K562 (cell line): Measurements from ENCODE around the gene HBQ1. TPM values are rescaled to one million over a fixed set of nuclear protein-coding genes. Genes with fewer than 3 reads are reported as not detected.

ENCODE experiments used
- ATAC-seq: fragments of 200-7000 bp; cut with Tn5 transposase; 3 replicates; pipeline ENCODE4 v1.9.1; 2020; ENCODE audit warnings: moderate library complexity
- BruUV-seq: library from RNA; stranded (reverse); fragments of 400-500 nt; replicated peaks from 2 replicates; lab custom pipeline; 2021; lab: Mats Ljungman, UMichigan
- CTCF ChIA-PET: fragments of 300-600 bp; formaldehyde crosslinking; extraction: SDS; loops from one replicate; lab custom pipeline; 2021; ENCODE audit warnings: low intra/inter-chr PET ratio; lab: Yijun Ruan, JAX
- POLR2A ChIA-PET: fragments of 300-600, 350-650 bp; sonication (Branson Sonifier 250); formaldehyde crosslinking; extraction: SDS; loops from one replicate; lab custom pipeline; 2021; ENCODE audit warnings: antibody characterized with exemption, inconsistent platforms; lab: Yijun Ruan, JAX
- DNase-seq, 4 experiments: peaks; one replicate each; pipeline versions ENCODE4 v3.0.0 to v3.0.0-alpha.2; 2011 to 2018; ENCODE audit warnings: low spot score in 3 of 4, mixed read lengths in 3 of 4; ENCODE audit errors: extremely low read depth in 1 of 4
- FAIRE-seq: peaks from 2 replicates; lab custom pipeline; 2011; peaks lifted over from hg19 to GRCh38; lab: Jason Lieb, UNC
- H2AFZ ChIP-seq: 2 replicates; pipeline ENCODE4 v1.6.0; 2011; ENCODE audit warnings: low read depth, low read length, control low read depth, inconsistent platforms
- H3K27ac ChIP-seq: fragments of 200-600 bp; 3 replicates; pipeline ENCODE4 v1.8.0; 2011; ENCODE audit warnings: low read depth, mild to moderate bottlenecking, control low read depth, inconsistent platforms, low read length, moderate library complexity, mixed read lengths; ENCODE audit errors: extremely low read depth
- H3K27me3 ChIP-seq, 2 experiments: fragments of 300-600 bp in 1 of 2; 2 replicates in 1 of 2; 3 replicates in 1 of 2; pipeline versions ENCODE4 v1.6.0 to v1.8.0; 2011; ENCODE audit warnings: inconsistent platforms in 2 of 2, low read length in 2 of 2, mild to moderate bottlenecking in 1 of 2, mixed read lengths in 1 of 2, moderate library complexity in 1 of 2; ENCODE audit not compliant: control insufficient read depth in 2 of 2, insufficient read depth in 2 of 2
- H3K36me3 ChIP-seq: fragments of 300-600 bp; 3 replicates; pipeline ENCODE4 v1.8.0; 2011; ENCODE audit warnings: mild to moderate bottlenecking, low read length, inconsistent platforms; ENCODE audit not compliant: control insufficient read depth, insufficient read depth
- H3K4me1 ChIP-seq, 2 experiments: fragments of 200-600 bp in 1 of 2; replicated peaks in 1 of 2; 2 replicates in 1 of 2; 3 replicates in 1 of 2; pipeline versions ENCODE4 v1.5.1 to v1.8.0; 2011; ENCODE audit warnings: inconsistent platforms in 2 of 2, low read length in 2 of 2, mild to moderate bottlenecking in 1 of 2, mixed read lengths in 1 of 2, moderate library complexity in 1 of 2; ENCODE audit not compliant: control insufficient read depth in 2 of 2, insufficient read depth in 2 of 2
- H3K4me2 ChIP-seq: 2 replicates; pipeline ENCODE4 v1.6.1; 2011; ENCODE audit warnings: low read length, control low read depth, inconsistent platforms, mixed read lengths; ENCODE audit not compliant: insufficient read depth
- H3K4me3 ChIP-seq: fragments of 200-600 bp; sonication (generic), shearing (Covaris generic); 2 replicates; pipeline ENCODE4 v1.5.1; 2016; ENCODE audit warnings: control low read depth, inconsistent platforms
- H3K79me2 ChIP-seq: fragments of 200-600 bp; 3 replicates; pipeline ENCODE4 v1.8.0; 2011; ENCODE audit warnings: low read length, inconsistent platforms; ENCODE audit not compliant: control insufficient read depth, insufficient read depth
- H3K9ac ChIP-seq, 2 experiments: 2 replicates each; pipeline versions ENCODE4 v1.6.0 to v1.6.1; 2011; ENCODE audit warnings: low read depth in 2 of 2, low read length in 2 of 2, control low read depth in 1 of 2, inconsistent platforms in 1 of 2, mild to moderate bottlenecking in 1 of 2, mixed read lengths in 1 of 2; ENCODE audit not compliant: insufficient read depth in 1 of 2
- H3K9me1 ChIP-seq: one replicate; pipeline ENCODE4 v1.6.0; 2011; ENCODE audit warnings: inconsistent platforms, mild to moderate bottlenecking, low read length, moderate library complexity; ENCODE audit not compliant: control insufficient read depth, insufficient read depth
- H3K9me3 ChIP-seq: replicated peaks from 2 replicates; pipeline ENCODE4 v1.5.1; 2011; ENCODE audit warnings: low read depth, low read length, inconsistent platforms; ENCODE audit not compliant: control insufficient read depth, insufficient read depth
- H4K20me1 ChIP-seq: replicated peaks from 2 replicates; pipeline ENCODE4 v1.6.1; 2011; ENCODE audit warnings: low read length, inconsistent platforms, mixed read lengths; ENCODE audit not compliant: control insufficient read depth, insufficient read depth
- REST ChIP-seq, 2 experiments: fragments of 450-650 bp; formaldehyde crosslinking in 1 of 2; IDR thresholded peaks; 2 replicates each; pipeline versions ENCODE4 v1.4.0 to v1.6.1; 2014 to 2020; ENCODE audit warnings: mild to moderate bottlenecking in 2 of 2, borderline replicate concordance in 1 of 2, low read depth in 1 of 2
- WGBS: fragments of 100-300 bp; shearing (Covaris generic); methylation state at CpG from one replicate; pipeline ENCODE4 v1.1.6; 2016; ENCODE audit warnings: low coverage, mixed read lengths; ENCODE audit not compliant: insufficient coverage; ENCODE audit errors: missing lambda C conversion rate; 5-methylcytosine and 5-hydroxymethylcytosine counted together
- in situ Hi-C: fragments of 300-500 bp; cut with MboI; formaldehyde crosslinking; loops from 4 replicates; pipeline ENCODE4 v1.15.0; 2018; ENCODE audit warnings: inconsistent platforms, mixed read lengths
- intact Hi-C: fragments of 100-400 bp; cut with micrococcal nuclease; formaldehyde crosslinking; loops from 2 replicates; pipeline ENCODE4 v1.14.2; 2022
- polyA plus RNA-seq, 8 experiments: library from polyadenylated mRNA; depleted of rRNA in 4 of 8; stranded (reverse) in 5 of 8; unstranded in 3 of 8; fragments of >200 nt; fragmentation: Nextera tagmentation in 2 of 8; fragmentation: Illumina TruSeq in 1 of 8; extraction: Ambion mirVana in 2 of 8; extraction: Trizol in 1 of 8; gene quantifications; 2 replicates each; pipeline versions ENCODE4 v1.2.1 to v1.2.3, GENCODE V29; 2011 to 2014; ENCODE audit warnings: inconsistent platforms in 1 of 8, missing spikeins in 1 of 8
- total RNA-seq, 7 experiments: library from RNA; depleted of rRNA in 6 of 7; stranded (reverse); fragments of >200 nt in 6 of 7; fragmentation: Illumina TruSeq in 2 of 7; extraction: Trizol in 2 of 7; gene quantifications; 2 replicates each; pipeline versions ENCODE4 v1.2.1 to v1.2.3, GENCODE V29; 2011 to 2021; ENCODE audit warnings: low replicate concordance in 1 of 7

HBQ1 gene
- total and polyA plus RNA-seq, 9 of the 15 experiments (the other 6 are each of a cell fraction or from before 2014, with no cell fraction given), result 2.3 to 190 (median 19.8) TPM

GRCh38 chr16:167122-167690 lies 13.1 kb upstream of the HBQ1 start:
- ATAC-seq (no peak), DNase-seq (no peak), FAIRE-seq (no peak)
- H3K9ac ChIP-seq, result peak overlapping the region in 1 of 2 experiments; percentile 86; a peak in 2 of 4 replicates
- no peaks in the 10 kb centered on the region for H4K20me1 ChIP-seq
- POLR2A ChIA-PET, result no interaction called here
- H2AFZ ChIP-seq, result no peak overlapping the region
- H3K27ac ChIP-seq, result no peak overlapping the region
- no peaks in the 10 kb centered on the region for H3K27me3 ChIP-seq
- no peaks in the 10 kb centered on the region for H3K9me3 ChIP-seq
- peaks cover 10 to 68% of the 10 kb centered on the region in 2 experiments; a peak in 4 of 5 replicates for H3K4me1 ChIP-seq
- no TSS peak for BruUV-seq
- TF ChIP-seq REST (IDR thresholded peaks at IDR 0.05; ENCODE audit: borderline replicate concordance) (no peak), REST (CRISPR knock-in tag; IDR thresholded peaks at IDR 0.05; ENCODE audit: low read depth) (no peak)
- WGBS, result 40% methylated on average over 11 of the region's 11 CpGs
- intact Hi-C loops, result no loop called here
- H3K79me2 ChIP-seq, result no peaks in the 10 kb centered on the region
- in situ Hi-C loops, result no loop called here
- H3K36me3 ChIP-seq, result no peaks in the 10 kb centered on the region
- H3K4me2 ChIP-seq, result no peak overlapping the region
- H3K9me1 ChIP-seq, result no peaks in the 10 kb centered on the region
- CTCF ChIA-PET, result no interaction called here
- no peak overlapping the region for H3K4me3 ChIP-seq
